HPDE6-E6E7 (cell line): ENCODE measurements around the gene FCSK.

Source experiments
- DNase-seq: peaks from one replicate; pipeline ENCODE4 v3.0.0; 2011; ENCODE audit warnings: missing footprints; ENCODE audit errors: extremely low spot score

FCSK gene

DNA sequence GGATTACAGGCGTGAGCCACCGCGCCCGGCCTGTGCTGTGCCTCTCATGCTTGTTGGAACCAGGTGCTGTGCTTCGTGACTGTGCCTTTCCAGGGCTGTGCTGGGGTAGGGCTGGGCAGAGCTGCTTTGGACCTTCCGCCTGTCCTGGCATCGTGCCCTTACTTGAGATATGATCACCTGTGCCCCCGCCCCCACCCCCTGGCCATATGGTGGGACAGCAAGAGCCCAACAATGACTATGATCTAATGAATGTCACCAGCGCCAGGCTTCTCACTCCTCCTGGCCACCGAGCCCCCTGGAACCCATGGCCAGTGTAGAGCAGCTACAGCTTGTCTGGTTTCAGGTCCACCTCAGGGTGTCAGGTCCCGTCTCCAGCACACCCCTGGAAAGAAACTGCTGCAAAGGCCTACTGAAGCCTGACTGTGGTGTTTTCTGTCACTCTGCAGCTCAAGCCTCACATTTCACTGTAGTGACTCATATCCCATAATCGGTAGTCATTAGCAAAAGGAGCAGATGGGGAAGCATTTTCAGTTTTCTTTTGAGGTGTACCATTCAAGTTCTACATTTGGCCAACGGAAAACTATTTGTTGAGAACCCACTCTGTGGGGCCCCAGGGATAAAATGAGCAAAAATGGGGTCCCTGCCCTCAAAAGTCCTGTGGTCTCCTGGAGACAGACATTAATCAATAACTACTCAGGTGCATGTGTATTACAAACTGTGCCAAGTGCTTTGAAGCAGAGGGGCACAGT is 22.1 kb downstream of the FCSK start:
- DNase-seq = peak; percentile 96

DNA sequence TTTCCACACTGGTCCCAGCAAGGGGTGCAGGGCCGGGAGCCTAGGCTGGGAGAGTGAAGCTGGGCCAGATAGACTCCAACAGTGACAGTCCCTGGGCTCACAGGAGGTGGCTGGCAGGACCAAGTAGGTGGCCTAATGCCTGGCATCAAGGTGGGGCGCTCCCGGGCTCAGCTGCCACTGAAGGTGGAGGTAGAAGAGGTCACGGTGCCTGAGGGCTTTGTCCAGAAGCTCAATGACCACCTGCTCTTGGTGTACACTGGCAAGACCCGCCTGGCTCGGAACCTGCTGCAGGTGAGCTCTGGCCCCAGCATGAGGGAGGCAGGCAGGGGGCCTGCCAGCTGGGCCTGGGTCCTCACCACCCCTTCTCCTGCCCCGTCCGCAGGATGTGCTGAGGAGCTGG is 23.8 kb downstream of the FCSK start:
- no peak for DNase-seq

DNA sequence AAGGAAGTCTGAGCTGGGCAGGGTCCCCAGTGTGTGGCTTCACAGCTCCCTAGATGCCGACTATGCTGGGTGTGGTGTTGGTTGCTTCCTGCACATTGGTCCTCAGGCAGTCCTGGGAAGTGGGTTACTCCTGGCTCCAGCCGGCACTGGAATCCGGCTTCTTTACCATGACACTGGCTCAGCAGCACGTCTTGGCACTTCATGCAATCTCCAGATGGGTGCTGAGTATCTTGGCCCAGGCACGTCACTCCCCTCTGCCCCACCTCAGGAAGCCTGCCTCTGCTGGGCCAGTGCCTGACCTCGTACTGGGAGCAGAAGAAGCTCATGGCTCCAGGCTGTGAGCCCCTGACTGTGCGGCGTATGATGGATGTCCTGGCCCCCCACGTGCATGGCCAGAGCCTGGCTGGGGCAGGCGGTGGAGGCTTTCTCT is 24.5 kb downstream of the FCSK start:
- no peak for DNase-seq

GRCh38 chr16:70480127-70481105 is 26.0 kb downstream of the FCSK start:
- DNase-seq = no peak

GRCh38 chr16:70481929-70482536 is 27.6 kb downstream of the FCSK start:
- no peak for DNase-seq

DNA sequence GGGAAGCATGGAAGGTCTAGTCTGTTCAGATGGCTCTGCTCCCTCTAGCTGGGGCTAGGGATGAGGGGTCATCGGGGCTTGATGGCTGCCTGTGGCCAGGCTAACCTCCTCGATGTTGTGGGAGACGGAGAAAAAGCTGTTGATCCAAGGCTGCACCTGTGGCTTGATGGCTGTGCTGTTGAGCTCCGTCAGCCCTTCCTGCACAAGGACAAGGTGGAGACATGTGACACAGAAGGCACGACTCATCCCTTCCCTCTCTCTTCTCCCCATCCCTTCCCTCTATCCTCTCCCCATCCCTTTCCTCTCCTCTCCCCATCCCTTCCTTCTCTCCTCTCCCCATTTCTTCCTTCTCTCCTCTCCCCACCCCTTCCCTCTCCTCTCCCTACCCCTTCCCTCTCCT is 28.2 kb downstream of the FCSK start:
- DNase-seq = no peak

DNA sequence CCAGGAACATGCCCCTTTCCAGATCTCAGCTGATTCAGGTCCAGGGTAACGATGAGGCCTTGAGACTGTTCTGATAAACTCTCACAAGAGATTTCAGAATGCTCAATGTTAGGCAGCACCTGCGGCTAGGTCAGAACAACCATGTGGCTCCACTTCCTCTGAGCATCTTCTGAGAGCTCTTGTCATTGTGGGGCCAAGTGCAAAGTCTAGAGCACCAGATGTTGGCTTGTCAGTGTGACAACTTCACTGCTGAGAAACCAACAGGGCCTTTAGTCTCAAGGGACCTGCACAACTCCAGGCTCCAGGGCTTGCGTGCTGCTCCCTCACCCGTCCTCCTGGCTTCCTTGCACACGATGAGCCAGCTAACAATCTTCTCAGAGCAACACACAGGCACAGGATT is 29.0 kb downstream of the FCSK start:
- no peak for DNase-seq

- DNase-seq = no peak
Observed at GRCh38 chr16:70484867-70485266, 30.5 kb downstream of the FCSK start.

DNA sequence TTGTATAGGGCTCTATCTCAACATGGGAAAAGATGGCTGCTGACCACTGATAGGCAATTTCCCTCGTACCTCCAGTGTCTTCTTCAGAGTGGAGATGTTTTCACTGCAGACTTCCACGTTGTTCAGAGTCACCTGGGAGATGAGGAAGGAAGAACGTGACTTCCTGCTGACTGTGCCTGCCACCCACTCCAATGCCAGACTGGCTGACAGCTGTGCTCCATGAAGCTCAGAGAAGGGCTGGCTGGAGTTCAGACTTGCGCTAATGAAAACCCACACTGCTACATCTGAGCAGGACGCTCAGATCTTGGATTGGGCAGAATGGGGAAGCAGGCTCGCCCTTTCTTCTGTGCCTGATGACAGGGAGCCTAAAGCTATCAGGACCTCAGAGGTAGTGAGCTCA is 35.9 kb downstream of the FCSK start:
- no peak for DNase-seq

GRCh38 chr16:70493802-70494201 is 39.4 kb downstream of the FCSK start:
- no peak for DNase-seq

GRCh38 chr16:70494202-70494770 is 39.9 kb downstream of the FCSK start:
- no peak for DNase-seq

DNA sequence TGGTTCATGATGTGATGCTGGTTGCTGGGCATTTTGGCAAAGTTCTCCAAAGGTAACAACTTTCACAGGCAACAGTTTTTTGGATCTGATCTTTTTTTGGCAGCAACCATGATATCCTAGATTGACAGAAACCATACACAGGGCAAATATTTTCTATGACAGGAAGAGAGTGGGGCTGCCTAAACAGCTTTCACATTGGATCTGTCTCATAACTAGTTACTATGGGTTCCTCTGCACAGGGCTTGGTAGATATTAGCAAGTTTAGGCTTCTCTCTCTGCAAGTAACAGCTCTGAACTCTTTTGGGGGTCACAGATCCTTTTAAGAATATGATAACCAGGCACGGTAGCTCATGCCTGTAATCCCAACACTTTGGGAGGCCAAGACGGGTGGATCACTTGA is 40.4 kb downstream of the FCSK start:
- DNase-seq = no peak

GRCh38 chr16:70495425-70496182 is 41.2 kb downstream of the FCSK start:
- DNase-seq = no peak

DNA sequence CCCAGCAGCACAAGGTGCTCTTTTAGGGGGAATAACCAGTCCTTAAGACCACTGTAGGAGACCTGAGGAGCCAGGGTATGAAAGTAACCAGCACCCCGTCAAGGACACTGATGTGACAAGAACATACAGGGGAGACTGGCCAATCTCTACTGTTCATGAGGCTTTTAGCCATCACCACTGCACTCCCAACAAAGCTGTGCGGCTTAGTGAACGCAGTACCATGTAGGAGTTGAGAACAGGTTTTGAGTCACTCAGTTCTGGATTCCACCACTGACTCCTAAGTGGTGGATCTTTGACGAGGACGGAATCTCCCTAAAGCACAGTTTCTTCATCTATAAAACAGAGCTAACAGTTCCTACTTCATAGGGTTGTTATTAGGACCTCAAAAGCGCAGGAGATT is 42.1 kb downstream of the FCSK start:
- no peak for DNase-seq

- no peak for DNase-seq
Observed at GRCh38 chr16:70508752-70509151, 54.4 kb downstream of the FCSK start.

- DNase-seq = no peak
Observed at GRCh38 chr16:70510216-70510615, 55.8 kb downstream of the FCSK start.

DNA sequence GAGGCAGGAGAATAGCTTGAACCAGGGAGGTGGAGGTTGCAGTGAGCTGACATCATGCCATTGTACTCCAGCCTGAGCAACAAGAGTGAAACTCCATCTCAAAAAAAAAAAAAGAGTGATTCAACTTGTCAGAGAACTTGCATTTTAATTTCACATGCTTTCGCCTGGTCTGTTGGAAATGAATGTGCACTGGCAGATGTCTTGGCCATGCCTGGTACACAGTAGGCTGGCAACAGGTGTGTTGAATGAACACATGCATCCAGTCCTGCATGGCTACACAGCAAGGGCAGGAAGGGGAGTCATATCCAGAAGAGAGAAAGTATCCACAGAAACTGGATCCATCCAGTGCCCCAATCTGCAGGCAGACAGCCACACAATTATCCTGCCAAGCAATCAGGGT is 57.4 kb downstream of the FCSK start:
- no peak for DNase-seq

GRCh38 chr16:70512456-70512855 is 58.1 kb downstream of the FCSK start:
- DNase-seq = peak; percentile 78

- DNase-seq = no peak
Observed at GRCh38 chr16:70520612-70521297, 66.4 kb downstream of the FCSK start.

DNA sequence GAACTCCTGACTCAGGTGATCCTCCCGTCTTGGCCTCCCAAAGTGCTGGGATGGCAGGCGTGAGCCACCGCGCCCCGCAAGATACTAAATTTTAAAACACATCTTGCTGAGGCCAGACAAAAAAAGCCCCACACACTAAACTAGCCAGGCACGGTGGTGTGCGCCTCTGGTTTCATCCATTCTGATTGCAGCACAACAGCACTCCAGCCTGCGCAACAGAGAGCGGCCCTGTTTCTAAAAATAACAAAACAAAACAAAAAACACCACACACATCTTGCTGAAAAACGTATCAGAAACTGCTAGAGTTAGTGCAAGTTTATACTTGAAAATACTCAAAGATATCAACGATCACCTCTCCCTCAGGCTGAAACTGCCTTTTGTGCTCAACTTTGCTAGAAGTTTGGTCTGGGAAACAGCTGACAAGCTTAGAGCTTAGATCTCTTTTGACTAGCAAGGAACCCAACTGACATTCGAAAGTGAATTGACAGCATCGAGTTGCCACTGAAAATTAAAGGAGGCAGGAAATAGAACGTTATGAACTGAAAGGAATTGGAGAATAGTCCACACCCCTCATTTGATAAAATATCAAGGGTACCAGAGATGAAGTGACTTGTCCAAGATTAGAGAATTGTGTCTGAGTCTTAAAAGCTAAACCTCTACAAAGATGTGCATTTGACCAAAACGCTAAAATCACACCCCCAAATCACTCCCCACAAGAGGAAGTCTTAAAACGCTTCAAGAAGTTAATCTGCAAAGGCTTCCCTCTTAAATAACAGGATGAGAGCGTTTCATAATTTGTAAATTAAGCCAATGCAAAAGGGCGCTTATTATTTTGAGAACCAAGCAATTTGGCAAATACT is 68.1 kb downstream of the FCSK start:
- no peak for DNase-seq
